GM18519 (cell line): ENCODE measurements around the gene UTP25.
"Not testable (repeated sequence)": the region's sequence is repeated elsewhere in the genome, so short reads cannot be mapped to it uniquely, and the experiment has no call there.

ENCODE experiments used
- ATAC-seq: cut with Tn5 transposase; IDR thresholded peaks from one replicate; pipeline ENCODE4 v1.9.1; 2021; ENCODE audit warnings: mild to moderate bottlenecking, moderate library complexity; ENCODE audit not compliant: unreplicated experiment, low FRiP score

Gene UTP25

GRCh38 chr1:209888291-209889076 is 60.7 kb downstream of the UTP25 start:
- not testable (repeated sequence) for ATAC-seq

- no peak for ATAC-seq
These were observed 61.3 kb downstream of the UTP25 start for GRCh38 chr1:209889077-209889418.

DNA sequence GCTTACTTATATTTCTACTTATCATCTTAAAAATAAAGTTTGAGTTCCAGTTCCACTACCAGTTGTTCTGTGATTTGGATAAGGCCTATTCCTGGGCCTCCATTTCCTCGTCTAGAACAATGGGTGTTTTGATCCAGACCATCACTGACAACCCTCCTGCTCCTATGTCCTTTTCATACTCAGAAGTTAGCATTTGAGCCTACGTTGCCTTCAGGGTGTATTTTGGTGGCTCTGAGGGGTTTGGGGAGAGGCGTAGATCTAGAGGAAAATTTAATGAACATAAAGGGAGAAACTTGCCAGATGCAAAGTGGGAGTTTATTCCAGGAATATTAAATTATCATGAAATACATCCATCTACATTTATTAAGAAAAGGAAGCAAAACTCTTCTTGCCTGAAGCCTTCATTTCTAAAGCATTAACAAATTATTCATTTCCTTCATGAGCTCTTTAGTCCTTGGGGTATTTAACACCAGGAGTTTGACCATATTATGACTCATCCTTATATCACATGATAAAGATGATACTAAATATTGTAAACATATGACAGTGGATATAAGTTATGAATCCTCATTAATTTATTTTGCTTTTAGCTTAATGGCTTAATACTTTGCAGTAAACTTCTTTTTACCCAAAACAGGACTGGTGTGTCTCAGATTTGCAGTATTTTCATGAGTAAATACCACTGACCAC is 63.0 kb downstream of the UTP25 start:
- ATAC-seq = no peak

GRCh38 chr1:209893751-209894150 is 66.0 kb downstream of the UTP25 start:
- ATAC-seq = no peak

DNA sequence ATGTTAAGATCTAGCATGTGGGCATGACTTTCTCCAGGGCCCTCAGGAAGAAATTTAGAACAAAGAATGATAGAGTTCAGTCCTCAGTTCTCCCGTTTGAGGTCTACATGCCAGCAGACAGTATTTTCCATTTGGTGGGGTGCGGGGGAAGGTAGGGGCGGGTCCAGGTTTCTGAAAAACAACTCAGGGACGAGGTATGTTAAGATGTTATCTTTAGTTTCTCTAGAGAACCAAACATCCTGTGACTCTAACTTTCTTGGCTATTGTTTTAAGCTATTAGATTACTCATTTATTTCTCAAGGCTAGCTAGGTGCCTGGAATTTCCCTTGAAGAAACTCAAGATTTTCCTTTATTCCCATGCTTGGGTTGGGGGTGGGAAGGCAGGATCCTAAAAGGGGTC is 67.9 kb downstream of the UTP25 start:
- no peak for ATAC-seq

GRCh38 chr1:209896346-209896745 is 68.6 kb downstream of the UTP25 start:
- no peak for ATAC-seq

- ATAC-seq = not testable (repeated sequence)
These were observed 70.5 kb downstream of the UTP25 start for GRCh38 chr1:209898271-209898670.

DNA sequence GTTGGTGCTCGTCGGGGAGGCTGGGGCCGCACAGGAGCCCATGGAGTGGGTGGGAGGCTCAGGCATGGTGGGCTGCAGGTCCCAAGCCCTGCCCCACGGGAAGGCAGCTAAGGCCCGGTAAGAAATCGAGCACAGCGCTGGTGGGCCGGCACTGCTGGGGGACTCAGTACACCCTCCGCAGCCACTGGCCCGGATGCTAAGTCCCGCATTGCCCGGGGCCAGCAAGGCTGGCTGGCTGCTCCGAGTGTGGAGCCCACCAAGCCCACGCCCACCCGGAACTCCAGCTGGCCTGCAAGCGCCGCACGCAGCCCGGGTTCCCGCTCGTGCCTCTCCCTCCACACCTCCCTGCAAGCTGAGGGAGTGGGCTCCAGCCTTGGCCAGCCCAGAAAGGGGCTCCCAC is 71.1 kb downstream of the UTP25 start:
- not testable (repeated sequence) for ATAC-seq

DNA sequence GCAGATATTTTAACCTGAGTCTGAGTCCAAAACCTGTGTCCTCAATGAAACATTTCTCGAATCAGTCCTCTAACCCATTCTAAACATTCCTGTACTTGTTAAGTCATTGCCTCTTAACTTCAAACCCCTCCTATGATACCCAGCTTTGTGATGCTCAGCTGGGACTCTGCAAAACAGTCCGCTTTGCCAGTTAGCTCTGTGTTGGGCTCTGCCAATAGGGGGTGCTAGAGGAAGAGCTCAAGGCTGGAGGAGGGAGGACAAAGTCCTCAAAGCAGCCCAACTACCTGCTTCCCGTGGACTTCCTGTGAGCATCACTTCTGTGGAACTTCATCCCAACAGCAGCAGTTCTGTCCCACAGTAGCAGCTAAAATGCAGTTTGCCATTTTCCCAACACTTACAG is 72.2 kb downstream of the UTP25 start:
- no peak for ATAC-seq

- no peak for ATAC-seq
These were observed 73.0 kb downstream of the UTP25 start for GRCh38 chr1:209900734-209901133.

GRCh38 chr1:209901211-209901610 is 73.4 kb downstream of the UTP25 start:
- no peak for ATAC-seq

- ATAC-seq = not testable (repeated sequence)
These were observed 77.0 kb downstream of the UTP25 start for GRCh38 chr1:209904774-209905173.
